Measurements from ENCODE around the gene LIMS2. TPM values are rescaled to one million over a fixed set of nuclear protein-coding genes. Genes with fewer than 3 reads are reported as not detected.

Gene LIMS2
- total and polyA plus RNA-seq, 2 experiments from 2014 or later = 1.6 to 3.5 TPM

- H3K27me3 ChIP-seq (ENCODE audit: insufficient read depth) = no peaks in the 10 kb centered on the region
- H3K4me3 ChIP-seq = no peak overlapping the region
- Mint-ChIP-seq H3K36me3 (ENCODE audit: low read depth) (no peaks in the 10 kb centered on the region; the same call in 2 of the 3 replicates), H3K4me1 (peaks cover 8% of the 10 kb centered on the region), H3K27ac (no peak overlapping the region), H3K4me3 (no peak overlapping the region), H3K27me3 (ENCODE audit: insufficient read depth, low read depth, poor library complexity) (peaks cover 22% of the 10 kb centered on the region), H3K9me3 (no peaks in the 10 kb centered on the region)
- no peaks in the 10 kb centered on the region for H3K36me3 ChIP-seq (ENCODE audit: insufficient read depth)
- no peak overlapping the region for H2AFZ ChIP-seq
- no peaks in the 10 kb centered on the region for H3F3A ChIP-seq (replicated peaks; ENCODE audit: low read depth)
- ATAC-seq (no peak), DNase-seq (ENCODE audit: low spot score) (no peak)
- no peaks in the 10 kb centered on the region; the same call in 1 of the 2 replicates for H4K20me1 ChIP-seq (replicated peaks; ENCODE audit: insufficient read depth)
- no peaks in the 10 kb centered on the region for H3K9me2 ChIP-seq (ENCODE audit: insufficient read depth)
- H3K4me2 ChIP-seq = no peak overlapping the region
- no peaks in the 10 kb centered on the region for H3K79me2 ChIP-seq (replicated peaks; ENCODE audit: insufficient read depth)
- H3K27ac ChIP-seq (ENCODE audit: low read depth) = no peak overlapping the region
- TF ChIP-seq ZNF462 (CRISPR knock-in tag; IDR thresholded peaks at IDR 0.05) = no peak
- TF ChIP-seq CREB1 (CRISPR knock-in tag; IDR thresholded peaks at IDR 0.05; ENCODE audit: low read depth) = no peak
- no peak for TF ChIP-seq EZH2 (IDR thresholded peaks at IDR 0.05; ENCODE audit: low read depth, unreplicated experiment)
- TF ChIP-seq ZNF331 (CRISPR knock-in tag; IDR thresholded peaks at IDR 0.05; ENCODE audit: low read depth) = no peak
- TF ChIP-seq REST (IDR thresholded peaks at IDR 0.05; ENCODE audit: unreplicated experiment) = no peak
- no peak for TF ChIP-seq ETS1 (IDR thresholded peaks at IDR 0.05)
- TF ChIP-seq NANOG (IDR thresholded peaks at IDR 0.05; ENCODE audit: borderline replicate concordance) = no peak
- no peak for TF ChIP-seq CTCF (conservative IDR thresholded peaks at IDR 0.05; ENCODE audit: low read depth in 2 of 2)
- no peak for TF ChIP-seq EZH2phosphoT487 (IDR thresholded peaks at IDR 0.05; ENCODE audit: unreplicated experiment)
- TF ChIP-seq JUNB (IDR thresholded peaks at IDR 0.05; ENCODE audit: unreplicated experiment) = no peak
- no peak for TF ChIP-seq STAT1 (IDR thresholded peaks at IDR 0.05; ENCODE audit: unreplicated experiment)
- no peak for TF ChIP-seq POLR2AphosphoS5 (IDR thresholded peaks at IDR 0.05; ENCODE audit: low read depth)
- no peak for TF ChIP-seq ZNF114 (CRISPR knock-in tag; IDR thresholded peaks at IDR 0.05)
- no peaks in the 10 kb centered on the region for H3K4me1 ChIP-seq (ENCODE audit: insufficient read depth)
Observed at GRCh38 chr2:127654084-127654837, 21.1 kb downstream of the LIMS2 start.
